Mammary epithelial cell (primary cell): ENCODE measurements around the gene PRR15.

Source experiments
- CTCF ChIP-seq, 2 donors: IDR thresholded peaks in 1 of 2; conservative IDR thresholded peaks in 1 of 2; 2 replicates each; pipeline ENCODE4 v1.5.1; 2011 to 2012; ENCODE audit warnings: inconsistent platforms in 2 of 2, low read length in 2 of 2, mild to moderate bottlenecking in 2 of 2, control low read depth in 1 of 2, low read depth in 1 of 2; ENCODE audit not compliant: insufficient read depth in 1 of 2; ENCODE audit errors: extremely low read depth in 1 of 2
- EZH2 ChIP-seq: IDR thresholded peaks from 2 replicates; pipeline ENCODE4 v1.6.1; 2012; ENCODE audit warnings: low read length, inconsistent platforms, borderline replicate concordance

GRCh38 chr7:29518616-29519015 lies 45.0 kb upstream of the PRR15 start:
- no peak for TF ChIP-seq CTCF (conservative IDR thresholded peaks at IDR 0.05 in 1 of 2, IDR thresholded peaks at IDR 0.05 in 1 of 2; ENCODE audit: extremely low read depth in 1 of 2, insufficient read depth in 1 of 2, low read depth in 1 of 2, low read length in 2 of 2)
- no peak for TF ChIP-seq EZH2
